Measurements from ENCODE around the gene TENT4A. TPM values are rescaled to one million over a fixed set of nuclear protein-coding genes. Genes with fewer than 3 reads are reported as not detected.
A peak's percentile ranks its signal among the peaks of the same experiment; 100 is the strongest.

TENT4A gene
- total and polyA plus RNA-seq, 10 of the 15 experiments (the other 5 are each of a cell fraction or from before 2014, with no cell fraction given): 1.4 to 30.6 (median 12.5) TPM

GRCh38 chr5:6723122-6723815 is 10.0 kb downstream of the TENT4A start:
- Histone ChIP-seq H3K4me3 (no peak overlapping the region), H4K20me1 (ENCODE audit: control insufficient read depth, insufficient read depth) (peaks cover 4% of the 10 kb centered on the region; the same call in 1 of the 2 replicates), H3K36me3 (ENCODE audit: control insufficient read depth in 2 of 2, insufficient read depth in 2 of 2, low read length in 1 of 2) (peaks cover 9 to 14% of the 10 kb centered on the region in 2 experiments; a peak in 3 of 4 replicates), H3K4me1 (ENCODE audit: control insufficient read depth, insufficient read depth, low read length) (peaks cover 43% of the 10 kb centered on the region), H3K9ac (ENCODE audit: control insufficient read depth, insufficient read depth, low read length) (no peak overlapping the region), H2AFZ (ENCODE audit: control insufficient read depth, low read depth, low read length) (no peak overlapping the region), H3K27me3 (replicated peaks in 1 of 2; ENCODE audit: control insufficient read depth in 2 of 2, insufficient read depth in 2 of 2, low read length in 1 of 2) (no peaks in the 10 kb centered on the region), H3K4me2 (ENCODE audit: control insufficient read depth, insufficient read depth) (peak overlapping the region; percentile 96), H3K79me2 (ENCODE audit: control insufficient read depth, insufficient read depth, low read length) (peaks cover 97% of the 10 kb centered on the region), H3K27ac (ENCODE audit: control insufficient read depth, insufficient read depth) (peak overlapping the region; percentile 79), H3K9me3 (replicated peaks; ENCODE audit: control insufficient read depth, insufficient read depth, low read length) (no peaks in the 10 kb centered on the region)
- TF ChIP-seq SREBF2 (IDR thresholded peaks at IDR 0.05; ENCODE audit: low read length) (no peak), POLR2AphosphoS2 (IDR thresholded peaks at IDR 0.05; ENCODE audit: low read depth, low read length) (no peak), TCF3 (IDR thresholded peaks at IDR 0.05; ENCODE audit: borderline replicate concordance, insufficient read depth, low read depth, low read length) (no peak), MLLT1 (IDR thresholded peaks at IDR 0.05) (no peak)
- FAIRE-seq (no peak), ATAC-seq (no peak), DNase-seq (ENCODE audit: low read depth, low spot score) (no peak)
- RAD21 ChIA-PET (ENCODE audit: unreplicated experiment): interaction anchor here (1.1 to 2.3 kb wide), 4 partner anchors 10 to 90 kb away, joined by 5 to 21 read pairs (median 7); partner anchors contain the start of genes NSUN2, SRD5A1 and TENT4A
- POLR2A ChIA-PET: interaction anchor here (1.0 to 3.3 kb wide), 3 partner anchors 12 to 90 kb away, joined by 3 to 23 read pairs (median 4); partner anchors contain the start of genes NSUN2 and SRD5A1
- WGBS (ENCODE audit: insufficient coverage, insufficient replicate concordance, low lambda C conversion rate, missing lambda C conversion rate): 79% methylated on average over 14 of the region's 14 CpGs
- intact Hi-C loops (cut with micrococcal nuclease; ENCODE audit: unreplicated experiment): no loop called here
- in situ Hi-C loops (cut with MboI): no loop called here
- SMC1A ChIA-PET (ENCODE audit: uncharacterized antibody, unreplicated experiment): interaction anchor here (0.7 to 4.5 kb wide), 6 partner anchors 9 to 1431 kb away, joined by 3 to 35 read pairs (median 10); partner anchors contain the start of genes NSUN2 and SRD5A1
- no TSS peak for BruUV-seq (replicated peaks)
- CTCF ChIA-PET: interaction anchor here (0.6 to 2.7 kb wide), 7 partner anchors 9 to 1095 kb away, joined by 3 to 23 read pairs (median 6); partner anchors contain the start of genes NSUN2 and SRD5A1
